ENCODE measurements around the gene SRC.

SRC gene

GRCh38 chr20:37389844-37390275 is 43.9 kb downstream of the SRC start:
- Histone ChIP-seq H3K9me3 (no peaks in the 10 kb centered on the region), H3K27ac (no peak overlapping the region), H3K4me3 (no peak overlapping the region), H3K4me1 (peaks cover 0 to 7% (median 2%) of the 10 kb centered on the region in 4 donors), H3K27me3 (no peaks in the 10 kb centered on the region), H3K36me3 (peaks cover 18 to 82% (median 70%) of the 10 kb centered on the region in 3 donors)
- DNase-seq = peak in 1 of 2 donors; percentile 12
- TF ChIP-seq CTCF (IDR thresholded peaks at IDR 0.05) = no peak
- intact Hi-C loops (cut with DNase I; ENCODE audit: low total_unique reads) = loop anchor here (5.0 to 10.0 kb wide), 4 partner anchors 123 to 195 kb away; no protein-coding TSS in a partner anchor

GRCh38 chr20:37390503-37390890 is 44.6 kb downstream of the SRC start:
- DNase-seq = peak; percentile 5 to 44
- intact Hi-C loops (cut with DNase I; ENCODE audit: low total_unique reads) = no loop called here
- H3K27ac ChIP-seq = no peak overlapping the region
- no peaks in the 10 kb centered on the region for H3K27me3 ChIP-seq
- no peak for TF ChIP-seq CTCF (IDR thresholded peaks at IDR 0.05)
- H3K9me3 ChIP-seq = no peaks in the 10 kb centered on the region
- H3K4me1 ChIP-seq = peaks cover 0 to 8% (median 0%) of the 10 kb centered on the region in 4 donors
- H3K4me3 ChIP-seq = no peak overlapping the region
- H3K36me3 ChIP-seq = peaks cover 18 to 85% (median 68%) of the 10 kb centered on the region in 3 donors

- H3K9me3 ChIP-seq = no peaks in the 10 kb centered on the region
- no peak overlapping the region for H3K4me3 ChIP-seq
- peaks cover 0 to 8% (median 0%) of the 10 kb centered on the region in 4 donors for H3K4me1 ChIP-seq
- peak in 1 of 2 donors; percentile 7 for DNase-seq
- TF ChIP-seq CTCF (IDR thresholded peaks at IDR 0.05) = no peak
- intact Hi-C loops (cut with DNase I; ENCODE audit: low total_unique reads) = no loop called here
- no peaks in the 10 kb centered on the region for H3K27me3 ChIP-seq
- no peak overlapping the region for H3K27ac ChIP-seq
- H3K36me3 ChIP-seq = peaks cover 14 to 85% (median 65%) of the 10 kb centered on the region in 3 donors
Measured at GRCh38 chr20:37390891-37391525, 45.1 kb downstream of the SRC start.

- Histone ChIP-seq H3K4me3 (no peak overlapping the region), H3K4me1 (peaks cover 0 to 8% (median 0%) of the 10 kb centered on the region in 4 donors), H3K36me3 (peaks cover 17 to 85% (median 65%) of the 10 kb centered on the region in 3 donors), H3K27me3 (no peaks in the 10 kb centered on the region), H3K27ac (no peak overlapping the region), H3K9me3 (no peaks in the 10 kb centered on the region)
- no peak for TF ChIP-seq CTCF (IDR thresholded peaks at IDR 0.05)
- intact Hi-C loops (cut with DNase I; ENCODE audit: low total_unique reads) = no loop called here
- no peak for DNase-seq
Measured at GRCh38 chr20:37392441-37393195, 46.7 kb downstream of the SRC start.

- Histone ChIP-seq H3K4me3 (no peak overlapping the region), H3K9me3 (no peaks in the 10 kb centered on the region), H3K27ac (no peak overlapping the region), H3K4me1 (peaks cover 0 to 8% (median 0%) of the 10 kb centered on the region in 4 donors), H3K27me3 (no peaks in the 10 kb centered on the region), H3K36me3 (peaks cover 24 to 85% (median 66%) of the 10 kb centered on the region in 3 donors)
- no peak for TF ChIP-seq CTCF (IDR thresholded peaks at IDR 0.05)
- intact Hi-C loops (cut with DNase I; ENCODE audit: low total_unique reads) = no loop called here
- DNase-seq = no peak
Measured at GRCh38 chr20:37393196-37393862, 47.4 kb downstream of the SRC start.
